Mucosa of gallbladder (tissue), 1 donor: Measurements from ENCODE around the gene PLXNA3. TPM values are rescaled to one million over a fixed set of nuclear protein-coding genes. Genes with fewer than 3 reads are reported as not detected.

ENCODE experiments used
- total RNA-seq: library from RNA; stranded (reverse); gene quantifications from one replicate; pipeline ENCODE4 v1.2.1, GENCODE V29; 2021
- donor health status: DM: no; HTN: no; CAD: no.

The PLXNA3 gene
- total RNA-seq, 1 donor from 2014 or later: 75.6 TPM

Other genes starting within 250 kb of the PLXNA3 start
- gene OPN1MW2, start 238.5 kb upstream of the PLXNA3 start, total RNA-seq: not detected
- not detected for gene OPN1MW3, start 200.7 kb upstream of the PLXNA3 start, total RNA-seq
- not detected for gene TEX28, start 163.2 kb upstream of the PLXNA3 start, total RNA-seq
- not detected for gene TKTL1, start 162.5 kb upstream of the PLXNA3 start, total RNA-seq
- gene FLNA, start 83.6 kb upstream of the PLXNA3 start, total RNA-seq: 2,367 TPM
- 62.6 TPM for gene EMD, start 79.0 kb upstream of the PLXNA3 start, total RNA-seq
- gene RPL10, start 59.9 kb upstream of the PLXNA3 start, total RNA-seq: 1,937 TPM
- gene DNASE1L1, start 49.0 kb upstream of the PLXNA3 start, total RNA-seq: 28.2 TPM
- 49.8 TPM for gene TAFAZZIN, start 46.7 kb upstream of the PLXNA3 start, total RNA-seq
- 108 TPM for gene ATP6AP1, start 29.6 kb upstream of the PLXNA3 start, total RNA-seq
- 157 TPM for gene GDI1, start 21.1 kb upstream of the PLXNA3 start, total RNA-seq
- gene FAM50A, start 14.1 kb upstream of the PLXNA3 start, total RNA-seq: 71.3 TPM
- gene LAGE3, start 21.0 kb downstream of the PLXNA3 start, total RNA-seq: 26.3 TPM
- gene UBL4A, start 28.3 kb downstream of the PLXNA3 start, total RNA-seq: 38.2 TPM
- gene SLC10A3, start 32.3 kb downstream of the PLXNA3 start, total RNA-seq: 32.2 TPM
- 75.3 TPM for gene FAM3A, start 58.0 kb downstream of the PLXNA3 start, total RNA-seq
- gene G6PD, start 88.6 kb downstream of the PLXNA3 start, total RNA-seq: 119 TPM
- gene IKBKG, start 89.3 kb downstream of the PLXNA3 start, total RNA-seq: 31.2 TPM
- not detected for gene CTAG1A, start 126.9 kb downstream of the PLXNA3 start, total RNA-seq
- gene CTAG1B, start 161.0 kb downstream of the PLXNA3 start, total RNA-seq: not detected
- gene CTAG2, start 195.3 kb downstream of the PLXNA3 start, total RNA-seq: not detected